OCI-LY3 (cell line): Measurements from ENCODE around the gene GTF2H1.

Source experiments
- EZH2phosphoT487 ChIP-seq: fragments of 200-600 bp; shearing (Covaris generic); IDR thresholded peaks from 2 replicates; pipeline ENCODE4 v1.6.1; 2018; ENCODE audit warnings: antibody characterized with exemption, mixed run types, low read depth
- TF ChIP-seq, protein P1 (sequence below): fragments of 200-600, 300-600 bp; sonication (generic); IDR thresholded peaks from 2 replicates; pipeline ENCODE4 v1.5.1; 2014; ENCODE audit warnings: antibody characterized with exemption, low read length, low read depth

DNA sequence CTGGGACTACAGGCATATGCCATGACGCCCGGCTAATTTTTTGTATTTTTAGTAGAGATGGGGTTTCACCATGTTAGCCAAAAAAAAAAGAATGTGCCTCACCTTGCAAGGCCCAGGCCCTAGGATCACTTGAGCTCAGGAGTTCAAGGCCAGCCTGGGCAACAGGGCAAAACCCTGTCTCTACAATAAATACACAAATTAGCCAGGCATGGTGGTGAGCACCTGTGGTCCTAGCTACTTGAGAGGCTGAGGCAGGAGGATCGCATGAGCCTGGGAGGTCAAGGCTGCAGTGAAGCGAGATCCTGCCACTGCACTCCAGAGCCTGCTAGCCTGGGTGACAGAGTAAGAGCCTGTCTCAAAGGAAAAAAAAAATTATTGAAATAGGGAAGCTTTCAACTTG, 81.7 kb downstream of the GTF2H1 start:
- TF ChIP-seq, protein P1, sequence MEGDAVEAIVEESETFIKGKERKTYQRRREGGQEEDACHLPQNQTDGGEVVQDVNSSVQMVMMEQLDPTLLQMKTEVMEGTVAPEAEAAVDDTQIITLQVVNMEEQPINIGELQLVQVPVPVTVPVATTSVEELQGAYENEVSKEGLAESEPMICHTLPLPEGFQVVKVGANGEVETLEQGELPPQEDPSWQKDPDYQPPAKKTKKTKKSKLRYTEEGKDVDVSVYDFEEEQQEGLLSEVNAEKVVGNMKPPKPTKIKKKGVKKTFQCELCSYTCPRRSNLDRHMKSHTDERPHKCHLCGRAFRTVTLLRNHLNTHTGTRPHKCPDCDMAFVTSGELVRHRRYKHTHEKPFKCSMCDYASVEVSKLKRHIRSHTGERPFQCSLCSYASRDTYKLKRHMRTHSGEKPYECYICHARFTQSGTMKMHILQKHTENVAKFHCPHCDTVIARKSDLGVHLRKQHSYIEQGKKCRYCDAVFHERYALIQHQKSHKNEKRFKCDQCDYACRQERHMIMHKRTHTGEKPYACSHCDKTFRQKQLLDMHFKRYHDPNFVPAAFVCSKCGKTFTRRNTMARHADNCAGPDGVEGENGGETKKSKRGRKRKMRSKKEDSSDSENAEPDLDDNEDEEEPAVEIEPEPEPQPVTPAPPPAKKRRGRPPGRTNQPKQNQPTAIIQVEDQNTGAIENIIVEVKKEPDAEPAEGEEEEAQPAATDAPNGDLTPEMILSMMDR, result no peak
- no peak for TF ChIP-seq EZH2phosphoT487
